Prostate gland (tissue), 2 donors: ENCODE data around the gene UBE2R2. TPM values are rescaled to one million over a fixed set of nuclear protein-coding genes. Genes with fewer than 3 reads are reported as not detected.

Source experiments
- DNase-seq: peaks from one replicate; pipeline ENCODE4 v3.0.0-alpha.2; 2019; ENCODE audit warnings: low spot score
- H3K27ac ChIP-seq, 2 donors: fragments of 200-600 bp; sonication (generic); 2 replicates each; pipeline ENCODE4 v1.5.1; 2017 to 2019
- H3K27me3 ChIP-seq: fragments of 200-600 bp; sonication (generic); replicated peaks from 2 replicates; pipeline ENCODE4 v1.5.1; 2019; ENCODE audit not compliant: insufficient read depth
- H3K36me3 ChIP-seq, 2 donors: fragments of 200-600 bp; sonication (generic); 1 replicate in 1 of 2; 2 replicates in 1 of 2; pipeline versions ENCODE4 v1.5.1 to v1.8.1; 2017 to 2019
- H3K4me1 ChIP-seq: fragments of 200-600 bp; sonication (generic); replicated peaks from 2 replicates; pipeline ENCODE4 v1.5.1; 2019
- H3K4me3 ChIP-seq, 2 donors: fragments of 200-600 bp; sonication (generic); 2 replicates each; pipeline ENCODE4 v1.5.1; 2017 to 2019
- H3K9me3 ChIP-seq: fragments of 200-600 bp; sonication (generic); 2 replicates; pipeline ENCODE4 v1.5.1; 2017
- POLR2A ChIP-seq: fragments of 450-650 bp; IDR thresholded peaks from one replicate; pipeline ENCODE4 v1.6.1; 2016; ENCODE audit warnings: antibody characterized with exemption, mild to moderate bottlenecking
- POLR2AphosphoS5 ChIP-seq: sonication (generic); formaldehyde crosslinking; IDR thresholded peaks from one replicate; pipeline ENCODE4 v1.6.1; 2017; ENCODE audit warnings: antibody characterized with exemption
- WGBS: methylation state at CpG from one replicate; pipeline ENCODE4 v1.1.5; 2018; 5-methylcytosine and 5-hydroxymethylcytosine counted together
- intact Hi-C: fragments of 100-400 bp; cut with DNase I; formaldehyde crosslinking; loops from one replicate; pipeline ENCODE4 v1.14.2; 2022
- total RNA-seq, 2 donors: library from RNA; depleted of rRNA; stranded (reverse); fragments of >200 nt; gene quantifications; one replicate each; pipeline ENCODE4 v1.1.0, GENCODE V29; 2016
- TF ChIP-seq, protein P1 (sequence below), 4 experiments: fragments of 200-600 bp in 2 of 4; fragments of 450-650 bp in 2 of 4; sonication (generic) in 2 of 4; IDR thresholded peaks; 1 replicate in 3 of 4; 2 replicates in 1 of 4; pipeline ENCODE4 v1.5.1; 2016 to 2019; ENCODE audit warnings: antibody characterized with exemption in 4 of 4, mild to moderate bottlenecking in 2 of 4, moderate library complexity in 2 of 4

UBE2R2 gene
- total RNA-seq, 2 donors from 2014 or later = 25.6 to 42.7 TPM

DNA sequence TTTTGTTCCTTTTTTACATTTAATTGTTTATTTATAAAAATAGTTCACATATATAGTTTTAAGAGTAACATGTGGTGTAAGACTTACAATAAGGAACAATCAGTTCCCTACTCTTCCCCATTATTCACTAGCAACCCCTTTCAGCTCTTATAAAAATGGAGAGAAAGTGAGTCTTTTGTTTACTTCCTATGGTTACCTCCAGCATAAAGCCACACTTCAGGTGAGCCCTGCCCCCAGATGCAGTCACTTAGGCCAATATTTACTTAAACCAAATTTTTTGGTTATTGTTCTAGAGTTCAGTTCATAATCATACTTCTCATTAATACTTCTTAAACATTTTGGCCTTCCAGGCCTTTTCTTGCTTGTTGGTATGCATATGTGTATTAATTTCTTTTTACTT is 33.7 kb downstream of the UBE2R2 start:
- H3K9me3 ChIP-seq = no peaks in the 10 kb centered on the region
- no peaks in the 10 kb centered on the region for H3K27me3 ChIP-seq
- TF ChIP-seq, protein P1, sequence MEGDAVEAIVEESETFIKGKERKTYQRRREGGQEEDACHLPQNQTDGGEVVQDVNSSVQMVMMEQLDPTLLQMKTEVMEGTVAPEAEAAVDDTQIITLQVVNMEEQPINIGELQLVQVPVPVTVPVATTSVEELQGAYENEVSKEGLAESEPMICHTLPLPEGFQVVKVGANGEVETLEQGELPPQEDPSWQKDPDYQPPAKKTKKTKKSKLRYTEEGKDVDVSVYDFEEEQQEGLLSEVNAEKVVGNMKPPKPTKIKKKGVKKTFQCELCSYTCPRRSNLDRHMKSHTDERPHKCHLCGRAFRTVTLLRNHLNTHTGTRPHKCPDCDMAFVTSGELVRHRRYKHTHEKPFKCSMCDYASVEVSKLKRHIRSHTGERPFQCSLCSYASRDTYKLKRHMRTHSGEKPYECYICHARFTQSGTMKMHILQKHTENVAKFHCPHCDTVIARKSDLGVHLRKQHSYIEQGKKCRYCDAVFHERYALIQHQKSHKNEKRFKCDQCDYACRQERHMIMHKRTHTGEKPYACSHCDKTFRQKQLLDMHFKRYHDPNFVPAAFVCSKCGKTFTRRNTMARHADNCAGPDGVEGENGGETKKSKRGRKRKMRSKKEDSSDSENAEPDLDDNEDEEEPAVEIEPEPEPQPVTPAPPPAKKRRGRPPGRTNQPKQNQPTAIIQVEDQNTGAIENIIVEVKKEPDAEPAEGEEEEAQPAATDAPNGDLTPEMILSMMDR (IDR thresholded peaks at IDR 0.05) = no peak
- peak; percentile 12 for TF ChIP-seq POLR2AphosphoS5
- H3K4me3 ChIP-seq = no peak overlapping the region
- intact Hi-C loops = no loop called here
- no peaks in the 10 kb centered on the region for H3K36me3 ChIP-seq
- peaks cover 19% of the 10 kb centered on the region for H3K4me1 ChIP-seq
- no peak for DNase-seq
- H3K27ac ChIP-seq = peak overlapping the region; percentile 39 to 48

GRCh38 chr9:33851301-33851700 is 34.3 kb downstream of the UBE2R2 start:
- H3K4me3 ChIP-seq = no peak overlapping the region
- no peaks in the 10 kb centered on the region for H3K9me3 ChIP-seq
- H3K36me3 ChIP-seq = no peaks in the 10 kb centered on the region
- H3K27ac ChIP-seq = peak overlapping the region; percentile 17 to 48
- H3K4me1 ChIP-seq = peaks cover 19% of the 10 kb centered on the region
- 53% methylated on average over 1 of the region's 1 CpG for WGBS
- no peak for DNase-seq
- no peak for TF ChIP-seq POLR2A
- no peak for TF ChIP-seq POLR2AphosphoS5
- TF ChIP-seq, protein P1 (IDR thresholded peaks at IDR 0.05) = no peak
- intact Hi-C loops = no loop called here
- H3K27me3 ChIP-seq = no peaks in the 10 kb centered on the region

GRCh38 chr9:33852216-33852826 is 35.4 kb downstream of the UBE2R2 start:
- Histone ChIP-seq H3K36me3 (no peaks in the 10 kb centered on the region), H3K9me3 (no peaks in the 10 kb centered on the region), H3K4me3 (no peak overlapping the region), H3K4me1 (peaks cover 19% of the 10 kb centered on the region), H3K27me3 (no peaks in the 10 kb centered on the region), H3K27ac (peak overlapping the region in 1 of 2 donors; percentile 31)
- TF ChIP-seq, protein P1 (IDR thresholded peaks at IDR 0.05) = peak; percentile 46 to 76 (median 71)
- TF ChIP-seq POLR2AphosphoS5 = peak; percentile 66
- TF ChIP-seq POLR2A = no peak
- WGBS = 72% methylated on average over 8 of the region's 8 CpGs
- peak; percentile 81 for DNase-seq
- intact Hi-C loops = loop anchor here (2.0 kb wide), 1 partner anchor 38 kb away; no protein-coding TSS in a partner anchor

DNA sequence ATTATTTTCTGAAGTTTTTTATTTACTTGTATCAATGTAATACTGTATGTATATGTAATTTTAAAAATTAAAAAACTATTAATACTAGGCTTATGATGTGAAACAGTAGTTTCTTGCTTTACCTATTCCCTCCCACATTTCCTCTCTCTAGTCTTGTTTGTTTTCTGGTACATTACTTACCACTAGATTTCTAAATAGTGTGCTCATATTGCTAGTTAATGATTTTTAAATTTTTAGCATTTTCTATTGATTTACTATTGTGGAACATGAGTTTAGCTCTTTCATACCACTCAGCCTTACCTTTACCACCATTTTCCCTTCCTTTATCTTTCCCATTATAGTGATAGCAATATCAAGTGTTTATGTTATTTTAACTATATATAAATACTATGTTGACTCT is 39.3 kb downstream of the UBE2R2 start:
- Histone ChIP-seq H3K27me3 (no peaks in the 10 kb centered on the region), H3K9me3 (no peaks in the 10 kb centered on the region), H3K4me3 (no peak overlapping the region), H3K27ac (no peak overlapping the region), H3K36me3 (no peaks in the 10 kb centered on the region), H3K4me1 (peaks cover 11% of the 10 kb centered on the region)
- intact Hi-C loops = no loop called here
- no peak for DNase-seq
- no peak for TF ChIP-seq POLR2A
- TF ChIP-seq, protein P1 (IDR thresholded peaks at IDR 0.05) = no peak
- no peak for TF ChIP-seq POLR2AphosphoS5

- no peaks in the 10 kb centered on the region for H3K4me1 ChIP-seq
- WGBS = 82% methylated on average over 3 of the region's 3 CpGs
Observed at GRCh38 chr9:33858423-33858822, 41.5 kb downstream of the UBE2R2 start.

More at GRCh38 chr9:33858423-33858822, 41.5 kb downstream of the UBE2R2 start:
- H3K27ac ChIP-seq = no peak overlapping the region
- no peaks in the 10 kb centered on the region for H3K9me3 ChIP-seq
- DNase-seq = no peak
- H3K27me3 ChIP-seq = no peaks in the 10 kb centered on the region
- no peak overlapping the region for H3K4me3 ChIP-seq
- no peaks in the 10 kb centered on the region for H3K36me3 ChIP-seq
- TF ChIP-seq POLR2AphosphoS5 (no peak), POLR2A (no peak)
- TF ChIP-seq, protein P1 (IDR thresholded peaks at IDR 0.05) = no peak
- intact Hi-C loops = no loop called here
